ENCODE data around the gene AKAP13. TPM values are rescaled to one million over a fixed set of nuclear protein-coding genes. Genes with fewer than 3 reads are reported as not detected.

AKAP13 gene
- total RNA-seq, 1 experiment from 2014 or later = 54.5 TPM

DNA sequence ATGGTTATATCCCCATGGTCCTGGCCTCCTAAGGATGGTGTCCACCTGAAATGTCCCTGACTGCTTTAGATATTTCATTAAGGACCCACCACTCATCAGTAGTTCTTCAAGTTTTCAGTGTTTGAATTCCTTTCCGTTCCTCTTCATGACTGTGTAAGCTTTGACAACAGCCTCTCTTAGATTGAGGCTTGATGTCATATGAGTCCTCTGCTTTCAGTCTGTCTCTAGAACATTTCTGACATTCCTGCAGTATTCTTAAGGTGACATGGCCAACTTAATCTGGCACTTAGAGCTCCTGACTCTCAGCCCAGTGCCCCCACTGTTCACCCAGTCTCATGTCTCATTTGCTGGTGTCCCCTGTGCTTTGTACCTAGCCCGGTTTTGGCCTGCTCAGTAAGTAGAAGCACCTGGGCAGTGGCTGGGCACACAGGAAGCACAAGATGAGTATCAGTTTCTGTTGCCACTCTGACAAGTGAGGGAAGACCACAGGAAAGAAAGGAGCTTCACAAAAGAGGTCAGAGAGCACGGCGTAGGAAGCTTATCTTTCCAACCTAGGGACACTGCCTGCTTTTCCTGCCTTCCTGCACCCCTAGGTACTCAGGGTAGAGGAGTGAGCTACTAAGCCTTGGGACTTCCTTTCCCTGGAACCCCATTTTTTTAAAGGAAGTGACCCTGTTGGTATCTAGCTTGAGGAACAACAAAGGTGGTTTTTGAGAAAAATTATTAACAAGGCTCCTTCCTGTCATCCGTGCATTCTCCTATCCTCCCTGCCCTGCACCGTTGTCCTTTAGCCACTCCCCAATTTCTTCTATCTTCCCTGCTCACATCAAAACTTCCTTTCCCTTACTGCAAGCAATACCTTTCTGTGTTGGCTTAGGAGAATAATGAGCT is 311.2 kb downstream of the AKAP13 start:
- no peak for DNase-seq (ENCODE audit: low spot score)
- no peak overlapping the region for H3K27ac ChIP-seq (ENCODE audit: low read depth, low read length, poor library complexity, severe bottlenecking)
- POLR2A ChIA-PET (ENCODE audit: low non-redundant PET) = no interaction called here
- peaks cover 30% of the 10 kb centered on the region for H3K4me1 ChIP-seq (ENCODE audit: insufficient read depth, low read length, poor library complexity, severe bottlenecking)
- no peaks in the 10 kb centered on the region for H3K27me3 ChIP-seq (replicated peaks; ENCODE audit: insufficient read depth, low read depth, low read length, poor library complexity)
- no TSS peak for BruUV-seq (replicated peaks)
- H3K9me3 ChIP-seq (ENCODE audit: low read depth, low read length, poor library complexity, severe bottlenecking) = no peaks in the 10 kb centered on the region
- intact Hi-C loops (cut with micrococcal nuclease; ENCODE audit: unreplicated experiment) = no loop called here
- TF ChIP-seq, protein P1, sequence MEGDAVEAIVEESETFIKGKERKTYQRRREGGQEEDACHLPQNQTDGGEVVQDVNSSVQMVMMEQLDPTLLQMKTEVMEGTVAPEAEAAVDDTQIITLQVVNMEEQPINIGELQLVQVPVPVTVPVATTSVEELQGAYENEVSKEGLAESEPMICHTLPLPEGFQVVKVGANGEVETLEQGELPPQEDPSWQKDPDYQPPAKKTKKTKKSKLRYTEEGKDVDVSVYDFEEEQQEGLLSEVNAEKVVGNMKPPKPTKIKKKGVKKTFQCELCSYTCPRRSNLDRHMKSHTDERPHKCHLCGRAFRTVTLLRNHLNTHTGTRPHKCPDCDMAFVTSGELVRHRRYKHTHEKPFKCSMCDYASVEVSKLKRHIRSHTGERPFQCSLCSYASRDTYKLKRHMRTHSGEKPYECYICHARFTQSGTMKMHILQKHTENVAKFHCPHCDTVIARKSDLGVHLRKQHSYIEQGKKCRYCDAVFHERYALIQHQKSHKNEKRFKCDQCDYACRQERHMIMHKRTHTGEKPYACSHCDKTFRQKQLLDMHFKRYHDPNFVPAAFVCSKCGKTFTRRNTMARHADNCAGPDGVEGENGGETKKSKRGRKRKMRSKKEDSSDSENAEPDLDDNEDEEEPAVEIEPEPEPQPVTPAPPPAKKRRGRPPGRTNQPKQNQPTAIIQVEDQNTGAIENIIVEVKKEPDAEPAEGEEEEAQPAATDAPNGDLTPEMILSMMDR (conservative IDR thresholded peaks at IDR 0.05; ENCODE audit: low read depth, low read length) = no peak
- TF ChIP-seq EZH2 (IDR thresholded peaks at IDR 0.05; ENCODE audit: borderline replicate concordance, low read depth, low read length, poor library complexity, severe bottlenecking) = no peak
- H3K36me3 ChIP-seq (ENCODE audit: insufficient read depth, low read length, poor library complexity, severe bottlenecking) = peaks cover 18% of the 10 kb centered on the region
- CTCF ChIA-PET = no interaction called here
- H3K4me3 ChIP-seq (ENCODE audit: low read depth, low read length, poor library complexity, severe bottlenecking) = no peak overlapping the region

DNA sequence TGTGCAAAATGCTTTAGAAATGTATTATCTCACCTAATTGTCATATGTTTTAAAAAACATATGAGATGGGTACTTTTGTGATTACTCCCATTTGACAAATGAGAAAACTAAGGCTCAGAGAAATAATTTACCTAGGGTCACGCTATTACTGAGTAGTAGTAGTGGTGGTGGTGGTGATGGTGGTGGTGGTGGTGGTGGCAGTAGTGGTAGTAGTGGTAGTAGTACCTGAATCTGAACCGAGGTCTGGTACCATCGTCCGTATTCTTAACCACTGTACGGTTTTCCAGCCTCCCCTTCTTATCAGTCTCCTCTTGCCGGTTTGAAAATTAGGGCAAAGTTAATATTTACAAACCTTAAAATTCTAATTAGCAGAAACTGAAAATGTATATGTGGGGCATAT is 311.9 kb downstream of the AKAP13 start:
- H3K9me3 ChIP-seq (ENCODE audit: low read depth, low read length, poor library complexity, severe bottlenecking) = no peaks in the 10 kb centered on the region
- ChIA-PET CTCF (no interaction called here), POLR2A (ENCODE audit: low non-redundant PET) (no interaction called here)
- TF ChIP-seq EZH2 (IDR thresholded peaks at IDR 0.05; ENCODE audit: borderline replicate concordance, low read depth, low read length, poor library complexity, severe bottlenecking) = no peak
- TF ChIP-seq, protein P1 (conservative IDR thresholded peaks at IDR 0.05; ENCODE audit: low read depth, low read length) = no peak
- H3K4me3 ChIP-seq (ENCODE audit: low read depth, low read length, poor library complexity, severe bottlenecking) = no peak overlapping the region
- no TSS peak for BruUV-seq (replicated peaks)
- peaks cover 30% of the 10 kb centered on the region for H3K4me1 ChIP-seq (ENCODE audit: insufficient read depth, low read length, poor library complexity, severe bottlenecking)
- DNase-seq (ENCODE audit: low spot score) = no peak
- intact Hi-C loops (cut with micrococcal nuclease; ENCODE audit: unreplicated experiment) = no loop called here
- peaks cover 18% of the 10 kb centered on the region for H3K36me3 ChIP-seq (ENCODE audit: insufficient read depth, low read length, poor library complexity, severe bottlenecking)
- no peaks in the 10 kb centered on the region for H3K27me3 ChIP-seq (replicated peaks; ENCODE audit: insufficient read depth, low read depth, low read length, poor library complexity)
- no peak overlapping the region for H3K27ac ChIP-seq (ENCODE audit: low read depth, low read length, poor library complexity, severe bottlenecking)

DNA sequence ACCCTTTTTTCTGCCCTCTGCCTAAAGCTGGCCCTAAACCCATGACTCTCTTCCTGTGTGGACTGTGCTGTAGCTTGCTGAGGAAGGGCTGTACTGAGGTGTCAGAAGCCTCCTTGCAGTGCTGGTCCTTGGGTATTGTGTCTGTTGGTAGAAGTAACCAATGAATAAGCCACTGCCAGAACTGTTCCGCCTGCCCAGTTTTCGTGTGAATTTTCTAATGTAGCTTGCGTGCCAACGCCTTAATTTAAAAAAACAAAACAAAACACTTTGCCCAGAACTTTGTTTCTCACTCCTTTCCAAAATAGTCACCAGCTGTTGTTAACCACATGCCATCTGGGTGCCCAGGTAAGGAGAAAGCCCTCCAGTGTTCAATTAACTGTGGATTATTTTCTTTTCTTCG is 312.5 kb downstream of the AKAP13 start:
- Histone ChIP-seq H3K36me3 (ENCODE audit: insufficient read depth, low read length, poor library complexity, severe bottlenecking) (peaks cover 18% of the 10 kb centered on the region), H3K27ac (ENCODE audit: low read depth, low read length, poor library complexity, severe bottlenecking) (no peak overlapping the region), H3K27me3 (replicated peaks; ENCODE audit: insufficient read depth, low read depth, low read length, poor library complexity) (no peaks in the 10 kb centered on the region), H3K4me1 (ENCODE audit: insufficient read depth, low read length, poor library complexity, severe bottlenecking) (peaks cover 30% of the 10 kb centered on the region), H3K9me3 (ENCODE audit: low read depth, low read length, poor library complexity, severe bottlenecking) (no peaks in the 10 kb centered on the region), H3K4me3 (ENCODE audit: low read depth, low read length, poor library complexity, severe bottlenecking) (no peak overlapping the region)
- no peak for TF ChIP-seq EZH2 (IDR thresholded peaks at IDR 0.05; ENCODE audit: borderline replicate concordance, low read depth, low read length, poor library complexity, severe bottlenecking)
- TF ChIP-seq, protein P1 (conservative IDR thresholded peaks at IDR 0.05; ENCODE audit: low read depth, low read length) = no peak
- intact Hi-C loops (cut with micrococcal nuclease; ENCODE audit: unreplicated experiment) = no loop called here
- BruUV-seq (replicated peaks) = no TSS peak
- ChIA-PET CTCF (no interaction called here), POLR2A (ENCODE audit: low non-redundant PET) (no interaction called here)
- DNase-seq (ENCODE audit: low spot score) = no peak

Data from A673 (cell line).